HG03342 (cell line): ENCODE measurements around the gene VIPR2.

Experiments used
- ATAC-seq: cut with Tn5 transposase; IDR thresholded peaks from one replicate; pipeline ENCODE4 v1.9.1; 2021; ENCODE audit warnings: mild to moderate bottlenecking, moderate library complexity; ENCODE audit not compliant: unreplicated experiment

Gene VIPR2

DNA sequence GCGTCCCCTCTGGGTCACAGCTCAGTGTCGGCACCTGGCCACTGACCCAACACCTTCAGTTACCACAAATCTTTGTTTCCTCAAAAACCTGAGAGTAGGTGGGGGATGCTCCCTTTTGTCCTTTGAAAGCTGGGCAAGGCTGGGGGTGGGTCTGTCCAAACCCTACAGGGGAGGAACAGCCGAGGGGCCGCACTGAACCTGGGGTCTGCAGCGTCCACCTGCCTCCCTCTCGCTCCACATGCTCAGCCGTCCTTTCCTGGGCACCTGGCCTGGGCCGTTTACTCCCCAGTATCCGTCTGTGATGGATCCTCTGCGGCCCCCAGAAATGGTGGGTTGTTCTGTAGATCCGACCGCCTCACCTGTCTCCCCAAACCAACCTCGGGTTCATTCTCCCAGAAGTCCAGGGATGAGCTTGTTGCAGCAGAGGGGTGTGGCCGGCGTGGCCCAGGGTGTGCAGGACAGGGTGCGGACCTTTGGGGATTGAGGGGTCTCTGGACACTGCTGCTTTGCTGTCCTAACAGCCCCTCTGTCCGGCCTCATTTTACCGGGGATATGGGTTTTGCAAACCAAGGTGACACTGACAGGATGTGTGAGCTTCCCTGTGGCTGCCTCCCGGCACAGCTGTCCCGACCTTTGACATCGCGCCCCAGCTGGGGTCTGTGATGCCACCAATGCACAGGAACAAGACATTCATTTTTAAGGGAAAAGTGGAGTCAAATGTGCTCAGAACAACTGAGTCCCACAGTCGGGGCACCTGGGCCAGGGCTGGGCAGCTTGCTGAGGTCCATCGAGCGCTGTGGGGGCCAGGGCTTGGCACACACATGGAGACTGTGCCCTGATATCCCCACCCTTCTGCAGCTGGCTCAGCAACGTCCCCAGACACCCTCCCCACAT, 115.9 kb downstream of the VIPR2 start:
- no peak for ATAC-seq

GRCh38 chr7:159027789-159028507, 116.7 kb downstream of the VIPR2 start:
- ATAC-seq: no peak

- ATAC-seq: no peak
These were observed 117.4 kb downstream of the VIPR2 start for GRCh38 chr7:159027056-159027788.

GRCh38 chr7:159026271-159027055, 118.2 kb downstream of the VIPR2 start:
- ATAC-seq: no peak

DNA sequence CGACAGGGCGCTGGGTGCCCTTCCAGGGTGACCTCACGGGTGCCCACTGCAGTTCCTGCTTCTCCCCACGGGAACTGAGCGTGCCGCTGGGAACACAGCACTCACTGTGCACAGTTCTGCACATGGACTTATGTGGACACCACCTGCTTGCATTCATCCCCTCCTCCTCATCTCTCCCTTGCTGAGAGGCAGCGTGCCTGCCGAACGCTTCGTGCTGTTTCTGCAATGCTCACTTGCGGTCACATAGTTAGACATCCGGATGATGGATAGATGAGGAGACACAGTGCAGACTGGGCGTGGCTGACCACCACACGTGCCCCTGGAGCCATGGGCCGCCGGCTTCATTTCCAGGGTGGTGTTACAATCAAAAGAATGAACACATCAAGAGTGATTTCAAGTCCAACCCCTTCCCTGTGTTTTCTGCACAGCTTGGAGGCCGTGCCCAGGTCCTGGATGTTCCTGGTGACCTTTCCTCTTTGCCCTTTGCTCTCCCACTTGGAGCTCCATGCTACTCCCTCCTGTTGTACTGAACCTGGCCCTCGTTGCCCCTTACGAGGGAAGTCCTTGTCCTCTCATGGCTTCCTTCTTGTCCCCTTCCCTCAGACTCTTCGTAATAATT, 119.4 kb downstream of the VIPR2 start:
- no peak for ATAC-seq

DNA sequence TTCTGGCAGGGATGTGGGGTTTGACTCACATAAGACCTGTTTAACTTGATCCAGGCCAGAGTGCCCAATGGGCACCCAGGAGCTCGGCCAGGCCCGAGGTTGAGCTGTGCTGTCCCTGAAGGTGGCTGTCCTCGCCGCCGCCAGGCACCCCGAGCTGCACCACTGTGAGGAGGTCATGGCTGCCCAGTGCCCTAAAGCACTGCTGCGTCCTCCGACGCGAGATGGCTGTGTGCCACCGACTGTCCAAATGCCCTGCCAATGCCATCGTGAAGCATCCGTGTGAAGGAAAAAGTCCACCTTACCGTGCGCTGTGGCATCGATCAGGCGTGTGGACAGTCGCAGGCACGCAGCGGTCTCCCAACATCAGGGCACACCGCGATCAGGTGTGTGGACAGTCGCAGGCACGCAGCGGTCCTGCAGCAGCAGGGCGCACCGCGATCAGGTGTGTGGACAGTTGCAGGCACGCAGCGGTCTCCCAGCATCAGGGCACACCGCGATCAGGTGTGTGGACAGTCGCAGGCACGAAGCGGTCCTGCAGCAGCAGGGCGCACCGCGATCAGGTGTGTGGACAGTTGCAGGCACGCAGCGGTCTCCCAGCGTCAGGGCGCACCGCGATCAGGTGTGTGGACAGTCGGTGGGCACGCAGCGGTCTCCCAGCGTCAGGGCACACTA, 120.3 kb downstream of the VIPR2 start:
- no peak for ATAC-seq

GRCh38 chr7:159023746-159024145, 120.9 kb downstream of the VIPR2 start:
- ATAC-seq: no peak

GRCh38 chr7:159023206-159023605, 121.5 kb downstream of the VIPR2 start:
- no peak for ATAC-seq

GRCh38 chr7:159022238-159022993, 122.3 kb downstream of the VIPR2 start:
- ATAC-seq: no peak

DNA sequence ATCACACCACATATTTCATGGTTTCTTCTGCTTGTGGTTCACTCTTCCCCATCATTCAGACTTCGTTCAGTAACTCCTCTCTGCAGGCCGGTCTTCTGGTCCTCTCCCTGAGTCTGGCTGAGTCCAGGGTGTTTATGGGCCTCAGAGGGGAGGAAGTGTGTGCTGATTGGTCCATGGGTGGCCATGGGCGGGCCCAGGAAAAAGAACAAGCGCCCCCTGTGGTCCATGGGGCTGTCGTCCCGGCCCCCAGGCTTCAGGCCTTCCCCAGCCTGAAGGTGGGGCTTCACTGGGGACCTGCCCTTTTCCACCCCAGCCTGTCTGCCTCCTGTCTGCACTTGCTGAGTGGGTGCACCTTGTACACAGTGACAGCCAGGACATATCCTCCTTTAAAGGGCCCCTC, 123.7 kb downstream of the VIPR2 start:
- no peak for ATAC-seq

DNA sequence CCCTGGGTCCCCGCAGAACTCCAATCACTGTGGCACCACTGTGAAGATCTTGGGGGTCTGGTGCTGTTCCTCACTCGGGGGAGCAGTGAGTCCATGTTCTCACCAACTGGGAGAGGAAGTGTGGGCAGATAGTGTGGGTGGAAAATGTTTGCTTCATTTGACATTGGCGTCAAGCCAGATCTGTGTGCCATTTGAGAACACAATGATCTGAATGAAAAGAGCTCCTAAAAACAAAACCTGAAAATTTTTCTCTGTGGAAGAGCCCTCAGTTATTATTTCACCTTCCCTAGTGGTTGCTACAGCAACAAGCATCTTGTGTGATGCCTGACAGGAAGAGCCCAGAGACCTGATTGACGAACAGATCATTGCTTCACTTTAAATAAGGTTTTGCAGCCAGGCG, 125.6 kb downstream of the VIPR2 start:
- no peak for ATAC-seq

- ATAC-seq: no peak
These were observed 126.9 kb downstream of the VIPR2 start for GRCh38 chr7:159017741-159018140.

- no peak for ATAC-seq
These were observed 127.5 kb downstream of the VIPR2 start for GRCh38 chr7:159017210-159017609.

DNA sequence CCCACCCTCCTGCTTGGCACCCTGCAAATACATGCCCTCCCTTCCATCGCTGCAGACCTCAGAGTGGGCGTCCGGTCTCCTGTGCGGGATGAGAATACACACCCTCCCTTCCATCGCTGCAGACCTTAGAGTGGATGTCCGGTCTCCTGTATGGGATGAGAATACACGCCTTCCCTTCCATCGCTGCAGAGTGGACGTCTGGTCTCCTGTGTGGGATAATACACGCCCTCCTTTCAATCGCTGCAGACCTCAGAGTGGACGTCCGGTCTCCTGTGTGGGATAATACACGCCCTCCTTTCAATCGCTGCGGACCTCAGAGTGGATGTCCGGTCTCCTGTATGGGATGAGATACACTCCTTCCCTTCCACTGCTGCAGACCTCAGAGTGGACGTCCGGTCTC, 128.1 kb downstream of the VIPR2 start:
- no peak for ATAC-seq

GRCh38 chr7:159015454-159016410, 128.9 kb downstream of the VIPR2 start:
- ATAC-seq: no peak

- ATAC-seq: no peak
These were observed 129.6 kb downstream of the VIPR2 start for GRCh38 chr7:159015081-159015453.

- ATAC-seq: no peak
These were observed 130.2 kb downstream of the VIPR2 start for GRCh38 chr7:159014297-159015062.
